RWPE2 (cell line): ENCODE measurements around the gene MAGOHB.
"Not testable (repeated sequence)": the region's sequence is repeated elsewhere in the genome, so short reads cannot be mapped to it uniquely, and the experiment has no call there.

Experiments used
- ATAC-seq: fragments of 200-7000 bp; cut with Tn5 transposase; 3 replicates; pipeline ENCODE4 v1.9.1; 2021; ENCODE audit warnings: low read depth
- DNase-seq: peaks from one replicate; pipeline ENCODE4 v3.0.0-alpha.2; 2020; ENCODE audit warnings: low spot score
- H3K27ac ChIP-seq: fragments of 450-650 bp; 2 replicates; pipeline ENCODE4 v1.5.1; 2017; ENCODE audit warnings: mild to moderate bottlenecking; ENCODE audit not compliant: poor library complexity, severe bottlenecking
- H3K27me3 ChIP-seq: fragments of 250-450 bp; sonication (Bioruptor Pico); 2 replicates; pipeline ENCODE4 v1.5.1; 2021; ENCODE audit warnings: mild to moderate bottlenecking, moderate library complexity; ENCODE audit not compliant: insufficient read depth, poor library complexity, severe bottlenecking
- H3K36me3 ChIP-seq: fragments of 250-450 bp; sonication (Bioruptor Pico); 2 replicates; pipeline ENCODE4 v1.5.1; 2020; ENCODE audit warnings: low read depth, mild to moderate bottlenecking, moderate library complexity
- H3K4me1 ChIP-seq: fragments of 250-450 bp; sonication (Bioruptor Pico); 2 replicates; pipeline ENCODE4 v1.5.1; 2021; ENCODE audit warnings: mild to moderate bottlenecking, moderate library complexity; ENCODE audit not compliant: insufficient read depth, poor library complexity, severe bottlenecking
- H3K4me3 ChIP-seq: fragments of 250-450 bp; sonication (Bioruptor Pico); 2 replicates; pipeline ENCODE4 v1.5.1; 2021; ENCODE audit warnings: mild to moderate bottlenecking, moderate library complexity; ENCODE audit not compliant: severe bottlenecking
- H3K9me3 ChIP-seq: fragments of 250-450 bp; sonication (Bioruptor Pico); 2 replicates; pipeline ENCODE4 v1.5.1; 2021; ENCODE audit warnings: mild to moderate bottlenecking, moderate library complexity; ENCODE audit not compliant: severe bottlenecking
- TF ChIP-seq, protein P1 (sequence below): fragments of 450-650 bp; IDR thresholded peaks from one replicate; pipeline ENCODE4 v1.5.1; 2017; ENCODE audit warnings: mild to moderate bottlenecking, moderate library complexity; ENCODE audit not compliant: poor library complexity, severe bottlenecking

The MAGOHB gene

GRCh38 chr12:10615532-10615931 lies 2.1 kb upstream of the MAGOHB start:
- no peak overlapping the region for H3K4me3 ChIP-seq
- DNase-seq = no peak
- peaks cover 8% of the 10 kb centered on the region for H3K4me1 ChIP-seq
- H3K36me3 ChIP-seq = no peaks in the 10 kb centered on the region
- TF ChIP-seq, protein P1, sequence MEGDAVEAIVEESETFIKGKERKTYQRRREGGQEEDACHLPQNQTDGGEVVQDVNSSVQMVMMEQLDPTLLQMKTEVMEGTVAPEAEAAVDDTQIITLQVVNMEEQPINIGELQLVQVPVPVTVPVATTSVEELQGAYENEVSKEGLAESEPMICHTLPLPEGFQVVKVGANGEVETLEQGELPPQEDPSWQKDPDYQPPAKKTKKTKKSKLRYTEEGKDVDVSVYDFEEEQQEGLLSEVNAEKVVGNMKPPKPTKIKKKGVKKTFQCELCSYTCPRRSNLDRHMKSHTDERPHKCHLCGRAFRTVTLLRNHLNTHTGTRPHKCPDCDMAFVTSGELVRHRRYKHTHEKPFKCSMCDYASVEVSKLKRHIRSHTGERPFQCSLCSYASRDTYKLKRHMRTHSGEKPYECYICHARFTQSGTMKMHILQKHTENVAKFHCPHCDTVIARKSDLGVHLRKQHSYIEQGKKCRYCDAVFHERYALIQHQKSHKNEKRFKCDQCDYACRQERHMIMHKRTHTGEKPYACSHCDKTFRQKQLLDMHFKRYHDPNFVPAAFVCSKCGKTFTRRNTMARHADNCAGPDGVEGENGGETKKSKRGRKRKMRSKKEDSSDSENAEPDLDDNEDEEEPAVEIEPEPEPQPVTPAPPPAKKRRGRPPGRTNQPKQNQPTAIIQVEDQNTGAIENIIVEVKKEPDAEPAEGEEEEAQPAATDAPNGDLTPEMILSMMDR = no peak
- no peak for ATAC-seq
- no peaks in the 10 kb centered on the region for H3K27me3 ChIP-seq
- H3K9me3 ChIP-seq = no peaks in the 10 kb centered on the region
- no peak overlapping the region for H3K27ac ChIP-seq

GRCh38 chr12:10614056-10614370 lies 604 bp upstream of the MAGOHB start:
- peak overlapping the region; percentile 41 for H3K27ac ChIP-seq
- TF ChIP-seq, protein P1 = no peak
- H3K9me3 ChIP-seq = no peaks in the 10 kb centered on the region
- H3K27me3 ChIP-seq = no peaks in the 10 kb centered on the region
- H3K4me1 ChIP-seq = peaks cover 8% of the 10 kb centered on the region
- DNase-seq (no peak), ATAC-seq (no peak)
- peak overlapping the region; percentile 67 for H3K4me3 ChIP-seq
- H3K36me3 ChIP-seq = peaks cover 8% of the 10 kb centered on the region

GRCh38 chr12:10612984-10613348 lies 443 bp downstream of the MAGOHB start:
- Histone ChIP-seq H3K4me1 (no peaks in the 10 kb centered on the region), H3K27ac (peak overlapping the region; percentile 41), H3K36me3 (peaks cover 16% of the 10 kb centered on the region), H3K9me3 (no peaks in the 10 kb centered on the region), H3K4me3 (peak overlapping the region; percentile 67), H3K27me3 (no peaks in the 10 kb centered on the region)
- no peak for DNase-seq
- TF ChIP-seq, protein P1 = no peak
- ATAC-seq = no peak

GRCh38 chr12:10612110-10612509 lies 1.3 kb downstream of the MAGOHB start:
- no peaks in the 10 kb centered on the region for H3K4me1 ChIP-seq
- no peaks in the 10 kb centered on the region for H3K27me3 ChIP-seq
- H3K36me3 ChIP-seq = peaks cover 22% of the 10 kb centered on the region
- H3K4me3 ChIP-seq = peak overlapping the region; percentile 67
- DNase-seq = no peak
- H3K9me3 ChIP-seq = no peaks in the 10 kb centered on the region
- H3K27ac ChIP-seq = no peak overlapping the region
- no peak for ATAC-seq
- TF ChIP-seq, protein P1 = no peak

DNA sequence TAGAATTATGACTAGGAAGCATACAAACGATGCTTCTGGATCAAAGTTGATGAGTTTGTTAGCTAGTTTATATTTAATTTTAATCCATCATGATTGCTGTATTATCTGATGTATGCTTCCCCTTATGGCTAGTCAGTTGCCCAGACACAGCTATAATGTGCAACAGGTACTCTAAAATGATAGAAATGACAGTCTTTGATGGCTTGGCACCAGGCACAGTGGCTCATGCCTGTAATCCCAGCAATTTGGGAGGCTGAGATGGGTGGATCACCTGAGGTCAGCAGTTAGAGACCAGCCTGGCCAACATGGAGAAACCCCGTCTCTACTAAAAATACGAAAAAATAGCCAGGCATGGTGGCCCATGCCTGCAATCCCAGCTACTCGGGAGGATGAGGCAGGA lies 2.2 kb downstream of the MAGOHB start:
- not testable (repeated sequence) for ATAC-seq, H3K27me3 ChIP-seq, H3K27ac ChIP-seq, H3K4me3 ChIP-seq, H3K4me1 ChIP-seq, H3K9me3 ChIP-seq, DNase-seq
- peaks cover 26% of the 10 kb centered on the region for H3K36me3 ChIP-seq

DNA sequence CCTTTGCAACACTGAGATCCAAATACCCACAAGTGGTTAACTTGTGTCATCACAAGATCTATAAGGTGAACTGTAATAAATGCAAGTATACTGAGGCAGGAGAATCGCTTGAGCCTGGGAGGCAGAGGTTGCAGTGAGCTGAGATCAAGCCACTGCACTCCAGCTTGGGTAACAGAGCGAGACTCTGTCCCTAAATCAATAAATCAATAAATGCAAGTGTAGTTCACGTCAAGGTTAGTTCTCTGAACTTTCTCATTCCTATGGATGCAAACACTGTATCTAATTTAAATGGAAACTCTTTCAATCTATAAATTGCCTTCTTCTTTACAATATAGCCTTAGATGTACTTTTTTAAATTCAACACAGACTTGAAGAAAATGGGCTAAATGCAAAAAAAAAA lies 3.2 kb downstream of the MAGOHB start:
- DNase-seq (no peak), ATAC-seq (no peak)
- Histone ChIP-seq H3K27ac (no peak overlapping the region), H3K27me3 (no peaks in the 10 kb centered on the region), H3K36me3 (peaks cover 26% of the 10 kb centered on the region), H3K9me3 (no peaks in the 10 kb centered on the region), H3K4me1 (no peaks in the 10 kb centered on the region), H3K4me3 (no peak overlapping the region)
- TF ChIP-seq, protein P1 = no peak
